IMR-90 (cell line): ENCODE results near the gene OR51G2. TPM values are rescaled to one million over a fixed set of nuclear protein-coding genes. Genes with fewer than 3 reads are reported as not detected.

Experiments
- ATAC-seq: fragments of 200-7000 bp; cut with Tn5 transposase; 2 replicates; pipeline ENCODE4 v1.9.1; 2020; ENCODE audit warnings: low read depth, mild to moderate bottlenecking, moderate library complexity
- BruUV-seq: library from RNA; stranded (reverse); fragments of 400-500 nt; replicated peaks from 2 replicates; lab custom pipeline; 2021; lab: Mats Ljungman, UMichigan
- CTCF ChIA-PET: fragments of 300-600 bp; formaldehyde crosslinking; extraction: SDS; loops from one replicate; lab custom pipeline; 2021; ENCODE audit warnings: antibody characterized with exemption; lab: Yijun Ruan, JAX
- POLR2A ChIA-PET: fragments of 300-600 bp; sonication (Branson Sonifier 250); formaldehyde crosslinking; loops from one replicate; lab custom pipeline; 2022; ENCODE audit warnings: antibody characterized with exemption; ENCODE audit not compliant: unreplicated experiment; lab: Charles Lee
- DNase-seq: peaks from one replicate; pipeline ENCODE4 v3.0.0; 2013
- H2AFZ ChIP-seq: replicated peaks from 2 replicates; pipeline ENCODE3; 2013; ENCODE audit warnings: low read length, mild to moderate bottlenecking; ENCODE audit not compliant: poor library complexity
- H2AK5ac ChIP-seq: 2 replicates; pipeline ENCODE4 v1.6.1; 2013; ENCODE audit warnings: low read depth, low read length, inconsistent platforms
- H2AK9ac ChIP-seq: replicated peaks from 2 replicates; pipeline ENCODE3; 2013; ENCODE audit warnings: mild to moderate bottlenecking, low read depth, low read length, moderate library complexity; ENCODE audit not compliant: poor library complexity
- H2BK120ac ChIP-seq: 2 replicates; pipeline ENCODE4 v1.6.1; 2013; ENCODE audit warnings: low read depth, low read length, inconsistent platforms
- H2BK15ac ChIP-seq: 3 replicates; pipeline ENCODE4 v1.6.1; 2013; ENCODE audit warnings: low read depth, low read length, inconsistent platforms
- H2BK20ac ChIP-seq: 2 replicates; pipeline ENCODE4 v1.6.1; 2013; ENCODE audit warnings: low read depth, mild to moderate bottlenecking, inconsistent platforms, low read length, moderate library complexity
- H2BK5ac ChIP-seq: 2 replicates; pipeline ENCODE4 v1.6.1; 2013; ENCODE audit warnings: mild to moderate bottlenecking, low read depth, low read length, inconsistent platforms; ENCODE audit not compliant: poor library complexity, severe bottlenecking
- H3K14ac ChIP-seq: replicated peaks from 2 replicates; pipeline ENCODE4 v1.6.1; 2013; ENCODE audit warnings: low read depth, low read length, inconsistent platforms
- H3K18ac ChIP-seq: 2 replicates; pipeline ENCODE4 v1.6.1; 2013; ENCODE audit warnings: low read depth, low read length, control low read depth
- H3K23ac ChIP-seq: 2 replicates; pipeline ENCODE4 v1.6.1; 2013; ENCODE audit warnings: low read depth, low read length, inconsistent platforms
- H3K27ac ChIP-seq: 2 replicates; pipeline ENCODE4 v1.5.1; 2013; ENCODE audit warnings: mild to moderate bottlenecking, control low read depth, low read length; ENCODE audit not compliant: insufficient read depth
- H3K27me3 ChIP-seq: 2 replicates; pipeline ENCODE4 v1.6.1; 2013; ENCODE audit warnings: low read length; ENCODE audit not compliant: control insufficient read depth, insufficient read depth
- H3K36me3 ChIP-seq: 2 replicates; pipeline ENCODE4 v1.6.1; 2013; ENCODE audit warnings: low read length, mixed read lengths; ENCODE audit not compliant: control insufficient read depth, insufficient read depth
- H3K4ac ChIP-seq: 2 replicates; pipeline ENCODE4 v1.6.1; 2013; ENCODE audit warnings: low read depth, low read length, inconsistent platforms
- H3K4me1 ChIP-seq: 2 replicates; pipeline ENCODE4 v1.6.1; 2013; ENCODE audit warnings: low read length, mixed read lengths; ENCODE audit not compliant: control insufficient read depth, insufficient read depth
- H3K4me2 ChIP-seq: 2 replicates; pipeline ENCODE4 v1.6.1; 2013; ENCODE audit warnings: low read depth, mild to moderate bottlenecking, control low read depth, low read length, moderate library complexity
- H3K4me3 ChIP-seq: 2 replicates; pipeline ENCODE4 v1.5.1; 2013; ENCODE audit warnings: low read depth, mild to moderate bottlenecking, control low read depth, low read length, moderate library complexity; ENCODE audit not compliant: insufficient read depth
- H3K56ac ChIP-seq: 2 replicates; pipeline ENCODE4 v1.6.1; 2013; ENCODE audit warnings: low read length, inconsistent platforms; ENCODE audit not compliant: insufficient read depth; ENCODE audit errors: extremely low read depth
- H3K79me1 ChIP-seq, 2 experiments: 2 replicates each; pipeline ENCODE4 v1.6.1; 2013; ENCODE audit warnings: low read length in 2 of 2, inconsistent platforms in 1 of 2, low read depth in 1 of 2
- H3K9ac ChIP-seq: 2 replicates; pipeline ENCODE4 v1.6.1; 2013; ENCODE audit warnings: low read depth, low read length, control low read depth
- H3K9me1 ChIP-seq: 2 replicates; pipeline ENCODE4 v1.6.1; 2013; ENCODE audit warnings: low read length, inconsistent platforms; ENCODE audit not compliant: insufficient read depth
- H3K9me3 ChIP-seq: 2 replicates; pipeline ENCODE4 v1.6.1; 2013; ENCODE audit warnings: low read length; ENCODE audit not compliant: control insufficient read depth, insufficient read depth
- H4K20me1 ChIP-seq: 2 replicates; pipeline ENCODE4 v1.6.1; 2013; ENCODE audit warnings: low read length, inconsistent platforms; ENCODE audit not compliant: insufficient read depth
- H4K5ac ChIP-seq: 2 replicates; pipeline ENCODE4 v1.6.1; 2013; ENCODE audit warnings: mild to moderate bottlenecking, low read depth, low read length, control low read depth
- H4K8ac ChIP-seq, 2 experiments: 2 replicates each; pipeline ENCODE4 v1.6.1; 2013; ENCODE audit warnings: low read depth in 2 of 2, low read length in 2 of 2, control low read depth in 1 of 2, inconsistent platforms in 1 of 2
- H4K91ac ChIP-seq: 2 replicates; pipeline ENCODE4 v1.6.1; 2013; ENCODE audit warnings: low read depth, low read length, inconsistent platforms; ENCODE audit not compliant: insufficient read depth
- CEBPB ChIP-seq: IDR thresholded peaks from 2 replicates; pipeline ENCODE4 v1.6.1; 2012; ENCODE audit warnings: low read depth, low read length, improper control_type of control experiment
- CHD1 ChIP-seq: IDR thresholded peaks from 2 replicates; pipeline ENCODE4 v1.6.1; 2012; ENCODE audit warnings: low read depth, low read length, improper control_type of control experiment
- CTCF ChIP-seq: conservative IDR thresholded peaks from 2 replicates; pipeline ENCODE4 v1.5.1; 2012; ENCODE audit warnings: mild to moderate bottlenecking, low read depth, low read length, improper control_type of control experiment
- ELK1 ChIP-seq: fragments of 150-350 bp; IDR thresholded peaks from 2 replicates; pipeline ENCODE4 v1.6.1; 2016; ENCODE audit warnings: low read depth, mild to moderate bottlenecking, low read length, moderate library complexity, borderline replicate concordance
- FOS ChIP-seq: fragments of 150-350 bp; IDR thresholded peaks from 2 replicates; pipeline ENCODE4 v1.6.1; 2016; ENCODE audit warnings: low read depth, low read length
- MAFK ChIP-seq: IDR thresholded peaks from 2 replicates; pipeline ENCODE4 v1.6.1; 2012; ENCODE audit warnings: low read depth, low read length, improper control_type of control experiment
- MXI1 ChIP-seq: IDR thresholded peaks from 2 replicates; pipeline ENCODE4 v1.6.1; 2012; ENCODE audit warnings: low read depth, mild to moderate bottlenecking, low read length, moderate library complexity, borderline replicate concordance
- NFE2L2 ChIP-seq: fragments of 150-350 bp; IDR thresholded peaks from 2 replicates; pipeline ENCODE4 v1.6.1; 2016; ENCODE audit warnings: low read depth, mild to moderate bottlenecking, low read length
- POLR2A ChIP-seq: IDR thresholded peaks from 2 replicates; pipeline ENCODE4 v1.6.1; 2012; ENCODE audit warnings: mild to moderate bottlenecking, low read depth, low read length
- RAD21 ChIP-seq: IDR thresholded peaks from 2 replicates; pipeline ENCODE4 v1.6.1; 2012; ENCODE audit warnings: low read length, improper control_type of control experiment
- RCOR1 ChIP-seq: IDR thresholded peaks from 2 replicates; pipeline ENCODE4 v1.6.1; 2012; ENCODE audit warnings: mild to moderate bottlenecking, low read length, improper control_type of control experiment; ENCODE audit not compliant: insufficient replicate concordance
- RFX5 ChIP-seq: IDR thresholded peaks from 2 replicates; pipeline ENCODE4 v1.8.0; 2012; ENCODE audit warnings: low read depth, mild to moderate bottlenecking, low read length, moderate library complexity
- SMC3 ChIP-seq: fragments of 150-350 bp; IDR thresholded peaks from 2 replicates; pipeline ENCODE4 v1.6.1; 2016; ENCODE audit warnings: low read depth, mild to moderate bottlenecking, antibody characterized with exemption, low read length, moderate library complexity
- WGBS, 2 experiments: methylation state at CpG; one replicate each; pipeline versions ENCODE4 v1.1.5 to v1.1.7; 2013; ENCODE audit warnings: missing lambda C conversion rate in 2 of 2; ENCODE audit not compliant: insufficient read length in 1 of 2; ENCODE audit errors: extremely low coverage in 2 of 2; 5-methylcytosine and 5-hydroxymethylcytosine counted together
- dilution Hi-C: fragments of 300-500 bp; cut with HindIII; formaldehyde crosslinking; loops from one replicate; pipeline ENCODE4 v1.14.3; 2018; ENCODE audit warnings: low sequenced_read_pairs; ENCODE audit not compliant: unreplicated experiment
- in situ Hi-C: fragments of 300-500 bp; cut with MboI; formaldehyde crosslinking; loops from 3 replicates; pipeline ENCODE4 v1.14.3; 2019; ENCODE audit warnings: low sequenced_read_pairs, inconsistent platforms, mixed read lengths
- intact Hi-C: fragments of 100-400 bp; cut with micrococcal nuclease; formaldehyde crosslinking; loops from 2 replicates; pipeline ENCODE4 v1.10.0; 2022
- polyA plus RNA-seq, 3 experiments: library from polyadenylated mRNA; depleted of rRNA; stranded (reverse); fragments of >200 nt; gene quantifications; 2 replicates each; pipeline ENCODE4 v1.2.3, GENCODE V29; 2012; ENCODE audit warnings: low replicate concordance in 1 of 3
- total RNA-seq: library from RNA; depleted of rRNA; stranded (reverse); fragments of >200 nt; gene quantifications from 2 replicates; pipeline ENCODE4 v1.2.3, GENCODE V29; 2012
- TF ChIP-seq, protein P1 (sequence below): fragments of 150-350 bp; IDR thresholded peaks from 2 replicates; pipeline ENCODE4 v1.6.1; 2017; ENCODE audit warnings: mild to moderate bottlenecking, antibody characterized with exemption, low read length, low read depth

Gene OR51G2
- total and polyA plus RNA-seq, 2 of the 4 experiments (the other 2 are of a cell fraction) = not detected

DNA sequence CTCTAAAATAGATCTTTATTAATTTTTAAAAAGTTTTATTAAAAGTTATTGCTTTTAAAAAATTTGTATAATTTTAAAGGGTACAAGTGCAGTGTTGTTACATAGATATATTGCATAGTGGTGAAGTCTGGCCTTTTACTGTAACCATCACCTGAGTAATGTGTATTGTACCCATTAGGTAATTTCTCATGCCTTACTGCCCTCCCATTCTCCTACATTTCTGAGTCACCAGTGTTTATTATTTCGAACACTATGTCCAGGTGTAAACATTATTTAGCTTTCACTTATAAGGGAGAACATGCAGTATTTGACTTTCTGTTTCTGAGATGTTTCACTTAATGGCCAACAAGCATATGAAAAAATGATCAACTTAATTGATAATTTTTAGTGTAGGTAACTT, 2.6 kb upstream of the OR51G2 start:
- CTCF ChIA-PET = no interaction called here
- intact Hi-C loops = no loop called here
- H3K4me2 ChIP-seq = no peak overlapping the region

More for the DNA sequence above, 2.6 kb upstream of the OR51G2 start:
- dilution Hi-C loops (no loop called here), in situ Hi-C loops (no loop called here)
- H3K4me3 ChIP-seq = no peak overlapping the region
- POLR2A ChIA-PET = no interaction called here
- no peaks in the 10 kb centered on the region for H3K79me1 ChIP-seq
- H4K91ac ChIP-seq = no peak overlapping the region
- TF ChIP-seq FOS (no peak), ELK1 (no peak), CHD1 (no peak), CEBPB (no peak), CTCF (no peak), MAFK (no peak), RFX5 (no peak), POLR2A (no peak), RAD21 (no peak), MXI1 (no peak), NFE2L2 (no peak), SMC3 (no peak), RCOR1 (no peak)
- TF ChIP-seq, protein P1, sequence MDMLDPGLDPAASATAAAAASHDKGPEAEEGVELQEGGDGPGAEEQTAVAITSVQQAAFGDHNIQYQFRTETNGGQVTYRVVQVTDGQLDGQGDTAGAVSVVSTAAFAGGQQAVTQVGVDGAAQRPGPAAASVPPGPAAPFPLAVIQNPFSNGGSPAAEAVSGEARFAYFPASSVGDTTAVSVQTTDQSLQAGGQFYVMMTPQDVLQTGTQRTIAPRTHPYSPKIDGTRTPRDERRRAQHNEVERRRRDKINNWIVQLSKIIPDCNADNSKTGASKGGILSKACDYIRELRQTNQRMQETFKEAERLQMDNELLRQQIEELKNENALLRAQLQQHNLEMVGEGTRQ = no peak
- H3K18ac ChIP-seq = no peak overlapping the region
- H3K36me3 ChIP-seq = no peaks in the 10 kb centered on the region
- H4K8ac ChIP-seq = no peak overlapping the region
- H2BK15ac ChIP-seq = no peak overlapping the region
- no peak overlapping the region for H3K14ac ChIP-seq
- no peak overlapping the region for H3K27ac ChIP-seq
- H3K9ac ChIP-seq = no peak overlapping the region
- H2BK120ac ChIP-seq = no peak overlapping the region
- H3K9me3 ChIP-seq = no peaks in the 10 kb centered on the region
- no peaks in the 10 kb centered on the region for H3K9me1 ChIP-seq
- BruUV-seq = no TSS peak
- H3K27me3 ChIP-seq = peaks cover 2% of the 10 kb centered on the region; the same call in 1 of the 2 replicates
- WGBS, 2 experiments = no CpG with 5 or more reads among the region's 1 CpG
- H3K4ac ChIP-seq = no peak overlapping the region
- H3K56ac ChIP-seq = no peak overlapping the region
- no peak overlapping the region for H2BK5ac ChIP-seq
- H4K20me1 ChIP-seq = no peaks in the 10 kb centered on the region
- H2AK5ac ChIP-seq = no peak overlapping the region
- H4K5ac ChIP-seq = no peak overlapping the region
- ATAC-seq = no peak
- no peak overlapping the region for H3K23ac ChIP-seq
- no peak overlapping the region for H2AFZ ChIP-seq
- H3K4me1 ChIP-seq = no peaks in the 10 kb centered on the region; the same call in 1 of the 2 replicates
- H2AK9ac ChIP-seq = no peak overlapping the region
- no peak overlapping the region for H2BK20ac ChIP-seq
- no peak for DNase-seq
